Measurements from ENCODE around the gene BRWD1.

Gene BRWD1

DNA sequence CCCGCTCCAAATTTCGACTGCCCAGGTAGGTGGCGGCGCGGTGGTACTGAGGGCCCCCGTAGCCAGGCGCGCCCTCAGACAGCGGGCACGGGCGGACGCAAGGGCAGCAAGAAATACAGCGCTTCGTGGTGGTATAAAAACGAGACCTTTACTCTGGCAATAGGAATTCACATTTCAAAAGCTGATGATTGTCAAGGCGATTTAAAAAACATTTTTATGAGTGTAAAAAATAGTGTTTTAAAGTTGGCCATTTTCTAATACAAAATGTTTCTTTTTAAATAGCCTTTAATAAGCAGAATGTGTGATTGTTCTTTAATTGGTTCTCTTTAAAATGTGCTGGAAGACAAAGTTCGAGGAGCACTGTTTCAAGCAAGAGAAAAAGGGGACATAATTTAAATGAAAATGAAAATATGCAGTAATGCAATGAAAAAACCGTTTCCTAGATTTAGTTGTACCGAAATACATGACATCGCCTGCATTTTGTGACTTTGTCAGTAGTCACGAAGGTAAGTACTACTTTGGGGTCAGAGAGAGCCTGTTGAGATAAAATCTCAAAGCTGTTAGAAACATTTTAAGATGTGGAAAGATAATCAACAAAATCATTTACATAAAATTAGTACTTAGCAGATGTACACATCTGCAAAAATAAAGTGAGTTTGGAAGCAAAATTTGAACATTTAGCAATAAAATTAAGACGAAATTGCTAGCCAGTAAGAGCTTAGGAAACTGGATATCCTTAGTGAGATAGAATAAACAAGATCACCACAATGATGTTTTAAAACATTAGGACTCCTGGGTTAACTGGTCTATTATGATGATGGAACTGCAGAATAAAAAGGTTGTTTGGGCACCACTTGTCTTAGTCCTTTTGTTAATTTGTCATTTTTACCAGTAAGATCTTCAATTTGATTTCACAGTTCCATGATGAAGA, 129.1 kb downstream of the BRWD1 start:
- no peaks in the 10 kb centered on the region for H3K9me3 ChIP-seq (ENCODE audit: control insufficient read depth, insufficient read depth, low read length)
- peaks cover 35% of the 10 kb centered on the region for H3K79me2 ChIP-seq (ENCODE audit: control insufficient read depth, low read length)
- peaks cover 47% of the 10 kb centered on the region for H3F3A ChIP-seq (ENCODE audit: control insufficient read depth, insufficient read depth)
- H4K20me1 ChIP-seq (ENCODE audit: control insufficient read depth, insufficient read depth, low read depth, low read length), result no peaks in the 10 kb centered on the region; the same call in 1 of the 2 replicates
- no peaks in the 10 kb centered on the region for H3K27me3 ChIP-seq (ENCODE audit: control insufficient read depth, low read length)
- peak overlapping the region; percentile 91 for H3K4me3 ChIP-seq (ENCODE audit: low read length)
- TF ChIP-seq EZH2phosphoT487 (IDR thresholded peaks at IDR 0.05; ENCODE audit: borderline replicate concordance, low read length) (no peak), CTCF (IDR thresholded peaks at IDR 0.05; ENCODE audit: low read depth, low read length, poor library complexity, severe bottlenecking) (peak; percentile 7)
- peak overlapping the region; percentile 75 for H3K27ac ChIP-seq (ENCODE audit: low read depth, low read length)
- peaks cover 33% of the 10 kb centered on the region for H3K36me3 ChIP-seq (ENCODE audit: control insufficient read depth, low read length)
- no peaks in the 10 kb centered on the region for H3K9me2 ChIP-seq (replicated peaks; ENCODE audit: control insufficient read depth, low read length)
- peaks cover 60% of the 10 kb centered on the region for H3K4me1 ChIP-seq (ENCODE audit: control insufficient read depth, low read length)
- peak overlapping the region; percentile 92 for H3K4me2 ChIP-seq (ENCODE audit: low read length)

GRCh38 chr21:39183272-39184049, 130.0 kb downstream of the BRWD1 start, which contains the start of gene PSMG1:
PSMG1 (minus strand) TSS chr21:39183451; CDS start chr21:39183385, 66 bp downstream.
- H4K20me1 ChIP-seq (ENCODE audit: control insufficient read depth, insufficient read depth, low read depth, low read length), result no peaks in the 10 kb centered on the region; the same call in 1 of the 2 replicates
- no peaks in the 10 kb centered on the region for H3K9me2 ChIP-seq (replicated peaks; ENCODE audit: control insufficient read depth, low read length)
- H3K4me2 ChIP-seq (ENCODE audit: low read length), result peak within 1 kb of the TSS; percentile 92
- H3K79me2 ChIP-seq (ENCODE audit: control insufficient read depth, low read length), result peaks cover 35% of the 10 kb centered on the region
- peaks cover 38% of the 10 kb centered on the region for H3F3A ChIP-seq (ENCODE audit: control insufficient read depth, insufficient read depth)
- H3K4me1 ChIP-seq (ENCODE audit: control insufficient read depth, low read length), result peaks cover 52% of the 10 kb centered on the region
- H3K4me3 ChIP-seq (ENCODE audit: low read length), result peak within 1 kb of the TSS; percentile 91
- H3K27ac ChIP-seq (ENCODE audit: low read depth, low read length), result peak within 1 kb of the TSS; percentile 75
- H3K27me3 ChIP-seq (ENCODE audit: control insufficient read depth, low read length), result no peaks in the 10 kb centered on the region
- no peak for TF ChIP-seq CTCF (IDR thresholded peaks at IDR 0.05; ENCODE audit: low read depth, low read length, poor library complexity, severe bottlenecking)
- no peak for TF ChIP-seq EZH2phosphoT487 (IDR thresholded peaks at IDR 0.05; ENCODE audit: borderline replicate concordance, low read length)
- H3K9me3 ChIP-seq (ENCODE audit: control insufficient read depth, insufficient read depth, low read length), result no peaks in the 10 kb centered on the region
- H3K36me3 ChIP-seq (ENCODE audit: control insufficient read depth, low read length), result peaks cover 41% of the 10 kb centered on the region

DNA sequence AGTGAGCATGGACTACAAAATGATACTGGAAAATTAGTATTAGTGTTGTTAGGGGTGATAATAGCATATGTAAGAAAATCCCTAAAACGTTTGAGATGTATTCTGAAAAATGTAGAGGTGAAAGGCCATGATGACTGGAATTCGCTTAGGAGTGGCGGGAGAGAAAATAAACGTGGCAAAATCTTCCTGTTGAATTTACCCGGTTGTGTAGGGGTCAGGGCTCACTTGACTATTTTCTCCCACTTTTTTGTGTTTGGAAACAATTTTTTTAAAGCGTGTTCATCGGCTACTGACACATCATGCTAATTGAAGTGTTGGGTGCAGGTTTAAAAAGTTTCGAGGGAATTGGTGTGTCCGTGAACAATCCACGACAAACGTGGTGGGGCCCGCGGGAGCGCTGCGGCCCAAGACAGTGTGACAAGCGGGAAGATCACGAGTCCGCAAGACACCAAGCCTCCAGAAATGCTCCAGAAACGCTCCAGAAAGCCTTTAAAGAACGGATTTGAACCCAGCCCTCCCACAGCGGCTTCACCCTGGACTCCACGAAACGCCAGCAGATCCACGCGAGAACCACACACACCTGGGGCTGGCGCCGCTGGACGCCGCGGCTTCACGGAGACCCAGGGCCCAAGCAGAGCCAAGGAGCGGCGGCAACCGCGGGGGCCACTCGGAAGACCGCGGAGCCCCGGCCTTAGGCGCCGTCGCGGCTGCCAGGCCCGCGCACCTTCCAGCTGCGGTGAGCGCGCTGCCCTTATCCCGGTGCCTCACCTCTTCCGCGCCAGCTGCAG, 130.8 kb downstream of the BRWD1 start:
- Histone ChIP-seq H3F3A (ENCODE audit: control insufficient read depth, insufficient read depth) (peaks cover 32% of the 10 kb centered on the region), H3K4me1 (ENCODE audit: control insufficient read depth, low read length) (peaks cover 46% of the 10 kb centered on the region), H3K9me2 (replicated peaks; ENCODE audit: control insufficient read depth, low read length) (no peaks in the 10 kb centered on the region), H3K4me2 (ENCODE audit: low read length) (peak overlapping the region; percentile 92), H4K20me1 (ENCODE audit: control insufficient read depth, insufficient read depth, low read depth, low read length) (no peaks in the 10 kb centered on the region; the same call in 1 of the 2 replicates), H3K27ac (ENCODE audit: low read depth, low read length) (peak overlapping the region; percentile 75), H3K4me3 (ENCODE audit: low read length) (peak overlapping the region; percentile 91), H3K79me2 (ENCODE audit: control insufficient read depth, low read length) (peaks cover 35% of the 10 kb centered on the region), H3K27me3 (ENCODE audit: control insufficient read depth, low read length) (no peaks in the 10 kb centered on the region), H3K36me3 (ENCODE audit: control insufficient read depth, low read length) (peaks cover 47% of the 10 kb centered on the region), H3K9me3 (ENCODE audit: control insufficient read depth, insufficient read depth, low read length) (no peaks in the 10 kb centered on the region)
- no peak for TF ChIP-seq CTCF (IDR thresholded peaks at IDR 0.05; ENCODE audit: low read depth, low read length, poor library complexity, severe bottlenecking)
- TF ChIP-seq EZH2phosphoT487 (IDR thresholded peaks at IDR 0.05; ENCODE audit: borderline replicate concordance, low read length), result no peak
